Testis (tissue), 3 donors: Measurements from ENCODE around the gene CLCF1. TPM values are rescaled to one million over a fixed set of nuclear protein-coding genes. Genes with fewer than 3 reads are reported as not detected.

Experiments used
- DNase-seq: peaks from one replicate; pipeline ENCODE4 v3.0.0-alpha.2; 2019
- H3K27ac ChIP-seq, 2 donors: fragments of 200-600 bp; sonication (generic); one replicate each; pipeline ENCODE4 v1.5.1; 2019
- H3K27me3 ChIP-seq: fragments of 200-600 bp; sonication (generic); one replicate; pipeline ENCODE4 v1.5.1; 2019
- H3K36me3 ChIP-seq: fragments of 200-600 bp; sonication (generic); one replicate; pipeline ENCODE4 v1.5.1; 2017; ENCODE audit warnings: low read depth; ENCODE audit errors: missing control alignments
- H3K4me1 ChIP-seq: fragments of 200-600 bp; sonication (generic); one replicate; pipeline ENCODE4 v1.5.1; 2019
- H3K4me3 ChIP-seq, 2 donors: fragments of 200-600 bp; sonication (generic); one replicate each; pipeline ENCODE4 v1.5.1; 2017 to 2019
- H3K9me3 ChIP-seq: fragments of 200-600 bp; sonication (generic); one replicate; pipeline ENCODE4 v1.5.1; 2017
- POLR2A ChIP-seq: fragments of 450-650 bp; IDR thresholded peaks from one replicate; pipeline ENCODE4 v1.6.1; 2017; ENCODE audit warnings: antibody characterized with exemption, mild to moderate bottlenecking, moderate library complexity
- WGBS, 2 donors: methylation state at CpG; one replicate each; pipeline ENCODE4 v1.1.5; 2018; 5-methylcytosine and 5-hydroxymethylcytosine counted together
- intact Hi-C: fragments of 100-400 bp; cut with DNase I; formaldehyde crosslinking; loops from one replicate; pipeline ENCODE4 v1.15.1; 2023; ENCODE audit warnings: low total_unique reads
- polyA plus RNA-seq: library from polyadenylated mRNA; stranded (reverse); fragments of 350-450 nt; fragmentation: Illumina TruSeq; extraction: RNeasy Lipid Tissue Mini Kit (QIAGEN cat#74804); gene quantifications from one replicate; pipeline ENCODE4 v1.2.3, GENCODE V29; 2014; ENCODE audit warnings: low read depth, low replicate concordance; ENCODE audit not compliant: insufficient read depth
- total RNA-seq, 2 donors: library from RNA; depleted of rRNA; stranded (reverse); fragments of >200 nt; gene quantifications; one replicate each; pipeline ENCODE4 v1.2.3, GENCODE V29; 2016
- TF ChIP-seq, protein P1 (sequence below), 3 experiments: fragments of 450-650 bp in 2 of 3; fragments of 200-600 bp in 1 of 3; sonication (generic) in 1 of 3; IDR thresholded peaks; one replicate each; pipeline ENCODE4 v1.5.1; 2016 to 2019; ENCODE audit warnings: antibody characterized with exemption in 3 of 3, mild to moderate bottlenecking in 2 of 3, moderate library complexity in 1 of 3

Gene CLCF1
- total and polyA plus RNA-seq, 3 donors from 2014 or later: 2.7 to 6.8 (median 3.7) TPM

DNA sequence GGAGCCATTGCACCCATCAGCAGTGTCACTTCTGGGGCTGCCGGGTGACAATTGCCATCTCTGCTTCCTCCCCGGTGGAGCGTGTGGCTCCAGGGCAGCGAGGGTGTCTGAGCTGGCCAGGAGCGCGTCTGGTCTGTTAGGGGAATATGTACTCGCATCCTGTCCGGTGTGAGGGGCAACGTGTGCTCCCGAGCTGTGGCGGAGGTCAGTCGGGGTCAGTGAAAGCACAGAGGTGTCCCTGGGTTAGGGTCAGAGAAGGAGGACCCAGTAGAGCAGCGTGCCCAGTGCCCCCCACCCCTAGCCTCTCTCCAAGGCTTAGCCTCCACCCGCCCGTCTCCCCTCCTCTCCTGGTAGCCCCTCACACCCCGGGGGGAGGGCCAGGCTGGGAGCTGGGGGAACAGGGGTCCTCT is 1.5 kb downstream of the CLCF1 start:
- TF ChIP-seq, protein P1, sequence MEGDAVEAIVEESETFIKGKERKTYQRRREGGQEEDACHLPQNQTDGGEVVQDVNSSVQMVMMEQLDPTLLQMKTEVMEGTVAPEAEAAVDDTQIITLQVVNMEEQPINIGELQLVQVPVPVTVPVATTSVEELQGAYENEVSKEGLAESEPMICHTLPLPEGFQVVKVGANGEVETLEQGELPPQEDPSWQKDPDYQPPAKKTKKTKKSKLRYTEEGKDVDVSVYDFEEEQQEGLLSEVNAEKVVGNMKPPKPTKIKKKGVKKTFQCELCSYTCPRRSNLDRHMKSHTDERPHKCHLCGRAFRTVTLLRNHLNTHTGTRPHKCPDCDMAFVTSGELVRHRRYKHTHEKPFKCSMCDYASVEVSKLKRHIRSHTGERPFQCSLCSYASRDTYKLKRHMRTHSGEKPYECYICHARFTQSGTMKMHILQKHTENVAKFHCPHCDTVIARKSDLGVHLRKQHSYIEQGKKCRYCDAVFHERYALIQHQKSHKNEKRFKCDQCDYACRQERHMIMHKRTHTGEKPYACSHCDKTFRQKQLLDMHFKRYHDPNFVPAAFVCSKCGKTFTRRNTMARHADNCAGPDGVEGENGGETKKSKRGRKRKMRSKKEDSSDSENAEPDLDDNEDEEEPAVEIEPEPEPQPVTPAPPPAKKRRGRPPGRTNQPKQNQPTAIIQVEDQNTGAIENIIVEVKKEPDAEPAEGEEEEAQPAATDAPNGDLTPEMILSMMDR (IDR thresholded peaks at IDR 0.05): no peak
- no peak for TF ChIP-seq POLR2A
- 6 to 8% methylated on average over 6 to 14 of the region's 16 CpGs for WGBS, 2 donors
- H3K27ac ChIP-seq: peak overlapping the region in 1 of 2 donors; percentile 91
- H3K36me3 ChIP-seq: no peaks in the 10 kb centered on the region
- no peaks in the 10 kb centered on the region for H3K9me3 ChIP-seq
- H3K4me3 ChIP-seq: peak overlapping the region; percentile 64 to 69
- no peaks in the 10 kb centered on the region for H3K27me3 ChIP-seq
- no peak for DNase-seq
- peaks cover 31% of the 10 kb centered on the region for H3K4me1 ChIP-seq
- intact Hi-C loops: no loop called here

DNA sequence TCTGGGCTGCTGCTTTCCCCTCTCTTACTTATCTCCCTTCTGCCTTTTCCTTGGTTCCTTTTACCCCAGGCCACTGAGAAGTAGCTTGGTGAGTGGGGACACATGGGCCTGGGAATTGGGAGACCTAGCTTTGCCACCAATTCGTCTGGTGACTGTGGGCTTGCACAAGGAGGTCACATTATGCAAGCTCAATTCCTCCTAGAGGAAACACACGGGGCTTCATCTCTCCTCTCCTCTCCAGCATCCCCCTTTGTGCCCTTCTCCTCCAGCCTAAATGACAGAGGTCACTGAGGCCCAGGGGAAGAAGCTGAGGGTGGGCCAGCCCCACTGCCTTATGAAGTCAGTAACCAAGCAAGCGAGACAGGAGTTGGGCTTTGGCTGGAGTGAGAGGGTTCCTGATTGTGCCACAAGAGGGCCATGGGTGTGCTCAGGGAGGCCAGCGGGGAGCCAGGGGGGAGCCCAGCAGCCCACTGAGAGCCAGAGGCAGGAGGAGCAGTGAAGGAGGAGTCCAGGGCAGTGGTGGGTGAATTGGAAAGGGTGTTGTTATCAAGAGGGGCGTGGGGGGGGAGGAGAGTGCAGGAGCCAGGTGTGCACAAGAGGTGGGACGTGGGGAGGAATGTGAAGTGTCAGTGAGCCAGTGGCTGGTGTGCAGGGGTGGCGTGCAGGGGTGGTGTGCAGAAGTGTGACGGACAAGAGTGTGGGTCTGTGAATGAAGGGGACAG is 2.0 kb downstream of the CLCF1 start:
- H3K36me3 ChIP-seq: no peaks in the 10 kb centered on the region
- no peak overlapping the region for H3K4me3 ChIP-seq
- peaks cover 36% of the 10 kb centered on the region for H3K4me1 ChIP-seq
- DNase-seq: no peak
- no peak for TF ChIP-seq POLR2A
- TF ChIP-seq, protein P1 (IDR thresholded peaks at IDR 0.05): peak; percentile 11 to 29 (median 16)
- no peaks in the 10 kb centered on the region for H3K9me3 ChIP-seq
- no peaks in the 10 kb centered on the region for H3K27me3 ChIP-seq
- H3K27ac ChIP-seq: no peak overlapping the region
- WGBS, 2 donors: 48 to 55% methylated on average over 7 to 8 of the region's 8 CpGs
- intact Hi-C loops: no loop called here

DNA sequence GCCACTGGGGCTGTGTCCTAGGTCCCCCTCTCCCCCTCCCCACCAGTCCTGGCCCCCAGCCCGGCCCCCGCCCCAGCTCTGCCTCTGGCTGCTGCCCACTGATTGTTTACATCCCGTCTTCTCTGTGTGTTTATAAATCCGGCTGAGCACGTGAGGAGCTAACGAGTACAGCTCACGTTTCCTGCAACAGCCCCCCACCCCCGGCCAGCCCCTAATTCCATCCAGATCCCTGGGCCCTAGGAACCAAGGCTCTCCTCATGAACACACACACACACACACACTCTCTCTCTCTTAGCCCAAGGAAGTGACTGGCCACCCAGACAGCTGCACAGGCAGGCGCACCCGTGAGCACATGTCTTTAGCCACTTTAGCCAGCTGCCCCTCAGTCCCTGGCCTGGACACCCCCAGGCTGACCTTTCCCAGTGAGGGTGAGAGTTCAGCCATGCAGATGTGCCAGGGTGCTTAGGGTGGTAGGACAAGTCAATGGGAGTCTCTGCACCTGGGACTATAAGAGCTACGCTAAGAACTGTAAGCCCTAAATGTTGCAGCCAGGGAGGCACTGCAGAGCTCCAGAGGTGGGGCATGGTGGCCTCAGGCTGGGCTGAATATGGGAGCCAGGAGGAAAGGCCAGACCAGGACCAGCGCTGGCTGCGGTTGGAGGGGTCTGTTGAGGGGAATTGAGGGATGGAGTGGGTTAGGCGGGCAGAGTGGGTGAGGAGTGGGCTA is 2.9 kb downstream of the CLCF1 start:
- peaks cover 41% of the 10 kb centered on the region for H3K4me1 ChIP-seq
- no peaks in the 10 kb centered on the region for H3K27me3 ChIP-seq
- TF ChIP-seq POLR2A: no peak
- TF ChIP-seq, protein P1 (IDR thresholded peaks at IDR 0.05): no peak
- no peaks in the 10 kb centered on the region for H3K9me3 ChIP-seq
- H3K36me3 ChIP-seq: no peaks in the 10 kb centered on the region
- no peak for DNase-seq
- 61 to 66% methylated on average over 11 to 13 of the region's 14 CpGs for WGBS, 2 donors
- intact Hi-C loops: no loop called here
- peak overlapping the region in 1 of 2 donors; percentile 18 for H3K27ac ChIP-seq
- H3K4me3 ChIP-seq: no peak overlapping the region

DNA sequence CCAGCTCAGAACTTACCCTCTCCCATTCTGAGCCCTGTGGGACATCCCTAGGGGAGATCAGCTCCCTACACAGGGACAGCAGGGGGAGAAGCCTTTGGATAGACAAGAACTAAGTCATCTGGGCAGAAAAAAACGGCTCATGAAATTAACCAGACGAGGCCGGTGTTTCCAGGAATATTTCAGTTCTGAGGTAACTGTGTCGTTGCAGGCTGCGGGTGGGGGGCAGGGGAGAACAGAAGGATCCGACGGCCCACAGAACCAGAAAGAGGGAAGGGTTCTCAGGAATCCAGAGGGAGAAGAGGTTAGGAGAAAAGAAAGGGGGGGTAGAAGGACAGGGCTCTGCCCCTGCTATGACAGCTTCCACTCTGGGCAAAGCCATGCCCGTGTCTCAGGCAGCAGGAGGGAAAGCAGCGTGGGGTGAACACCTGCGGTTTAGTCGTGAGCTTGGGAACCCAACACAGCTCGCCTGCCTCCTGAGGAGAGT is 3.6 kb downstream of the CLCF1 start:
- Histone ChIP-seq H3K27ac (peak overlapping the region in 1 of 2 donors; percentile 18), H3K4me1 (peaks cover 41% of the 10 kb centered on the region), H3K4me3 (no peak overlapping the region), H3K27me3 (no peaks in the 10 kb centered on the region), H3K36me3 (no peaks in the 10 kb centered on the region), H3K9me3 (no peaks in the 10 kb centered on the region)
- no peak for DNase-seq
- no peak for TF ChIP-seq POLR2A
- TF ChIP-seq, protein P1 (IDR thresholded peaks at IDR 0.05): no peak
- 63 to 73% methylated on average over 12 of the region's 12 CpGs for WGBS, 2 donors
- intact Hi-C loops: no loop called here
